SU-DHL-6 (cell line): ENCODE measurements around the gene NSMF.

Experiments used
- CTCF ChIP-seq: fragments of 200-600 bp; sonication (generic); IDR thresholded peaks from one replicate; pipeline ENCODE4 v1.5.1; 2017; ENCODE audit warnings: antibody characterized with exemption, mild to moderate bottlenecking, low read length, moderate library complexity; ENCODE audit not compliant: insufficient read depth, poor library complexity, severe bottlenecking
- EZH2phosphoT487 ChIP-seq: fragments of 200-600 bp; sonication (generic), shearing (Covaris generic); conservative IDR thresholded peaks from 2 replicates; pipeline ENCODE4 v1.6.1; 2018; ENCODE audit warnings: mild to moderate bottlenecking, antibody characterized with exemption, low read length, moderate library complexity, mixed read lengths

- TF ChIP-seq CTCF, result no peak
- TF ChIP-seq EZH2phosphoT487, result no peak
Measured at GRCh38 chr9:137494550-137495351, 35.6 kb upstream of the NSMF start.
